ENCODE results near the gene SCYGR8.

- TF ChIP-seq CTCF (IDR thresholded peaks at IDR 0.05; ENCODE audit: low read length) = no peak
- TF ChIP-seq EZH2 (optimal IDR thresholded peaks at IDR 0.05; ENCODE audit: low read depth, low read length) = no peak
- no peak for TF ChIP-seq EZH2phosphoT487 (IDR thresholded peaks at IDR 0.05; ENCODE audit: low read length)
These were observed at the start of gene SCYGR8 for GRCh38 chr2:227745594-227745993.
